Uterus (tissue), 2 donors: ENCODE results near the gene TRAPPC2B.

ENCODE experiments used
- POLR2A ChIP-seq, 2 donors: fragments of 450-650 bp; IDR thresholded peaks; one replicate each; pipeline ENCODE4 v1.6.1; 2016; ENCODE audit warnings: antibody characterized with exemption in 2 of 2, mild to moderate bottlenecking in 1 of 2, moderate library complexity in 1 of 2
- TF ChIP-seq, protein P1 (sequence below), 4 experiments: fragments of 200-600 bp in 2 of 4; fragments of 450-650 bp in 2 of 4; sonication (generic) in 2 of 4; IDR thresholded peaks; one replicate each; pipeline ENCODE4 v1.5.1; 2016 to 2019; ENCODE audit warnings: antibody characterized with exemption in 4 of 4, mild to moderate bottlenecking in 2 of 4, moderate library complexity in 1 of 4

DNA sequence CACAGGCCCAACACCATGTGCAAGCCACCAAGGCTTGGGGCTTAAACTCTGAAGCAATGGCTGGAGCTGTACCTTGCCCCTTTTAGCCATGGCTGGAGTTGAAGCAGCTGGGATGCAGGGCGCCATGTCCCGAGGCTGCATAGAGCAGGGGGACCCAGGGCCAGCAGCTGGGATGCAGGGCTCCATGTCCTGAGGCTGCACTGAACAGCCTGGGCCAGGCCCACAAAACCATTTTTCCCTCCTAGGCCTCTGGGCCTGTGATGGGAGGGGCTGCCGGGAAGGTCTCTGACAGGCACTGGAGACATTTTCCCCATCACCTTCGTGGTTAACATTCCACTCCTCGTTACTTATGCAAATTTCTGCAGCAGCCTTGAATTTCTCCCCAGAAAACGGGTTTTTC is 10.8 kb downstream of the TRAPPC2B start:
- TF ChIP-seq, protein P1, sequence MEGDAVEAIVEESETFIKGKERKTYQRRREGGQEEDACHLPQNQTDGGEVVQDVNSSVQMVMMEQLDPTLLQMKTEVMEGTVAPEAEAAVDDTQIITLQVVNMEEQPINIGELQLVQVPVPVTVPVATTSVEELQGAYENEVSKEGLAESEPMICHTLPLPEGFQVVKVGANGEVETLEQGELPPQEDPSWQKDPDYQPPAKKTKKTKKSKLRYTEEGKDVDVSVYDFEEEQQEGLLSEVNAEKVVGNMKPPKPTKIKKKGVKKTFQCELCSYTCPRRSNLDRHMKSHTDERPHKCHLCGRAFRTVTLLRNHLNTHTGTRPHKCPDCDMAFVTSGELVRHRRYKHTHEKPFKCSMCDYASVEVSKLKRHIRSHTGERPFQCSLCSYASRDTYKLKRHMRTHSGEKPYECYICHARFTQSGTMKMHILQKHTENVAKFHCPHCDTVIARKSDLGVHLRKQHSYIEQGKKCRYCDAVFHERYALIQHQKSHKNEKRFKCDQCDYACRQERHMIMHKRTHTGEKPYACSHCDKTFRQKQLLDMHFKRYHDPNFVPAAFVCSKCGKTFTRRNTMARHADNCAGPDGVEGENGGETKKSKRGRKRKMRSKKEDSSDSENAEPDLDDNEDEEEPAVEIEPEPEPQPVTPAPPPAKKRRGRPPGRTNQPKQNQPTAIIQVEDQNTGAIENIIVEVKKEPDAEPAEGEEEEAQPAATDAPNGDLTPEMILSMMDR (IDR thresholded peaks at IDR 0.05), result no peak
- no peak for TF ChIP-seq POLR2A (IDR thresholded peaks at IDR 0.05)
